ENCODE results near the gene ASB6.
"Not testable (repeated sequence)": the region's sequence is repeated elsewhere in the genome, so short reads cannot be mapped to it uniquely, and the experiment has no call there.

ASB6 gene

GRCh38 chr9:129667378-129667777 lies 25.4 kb upstream of the ASB6 start:
- DNase-seq (ENCODE audit: low read depth) = no peak

DNA sequence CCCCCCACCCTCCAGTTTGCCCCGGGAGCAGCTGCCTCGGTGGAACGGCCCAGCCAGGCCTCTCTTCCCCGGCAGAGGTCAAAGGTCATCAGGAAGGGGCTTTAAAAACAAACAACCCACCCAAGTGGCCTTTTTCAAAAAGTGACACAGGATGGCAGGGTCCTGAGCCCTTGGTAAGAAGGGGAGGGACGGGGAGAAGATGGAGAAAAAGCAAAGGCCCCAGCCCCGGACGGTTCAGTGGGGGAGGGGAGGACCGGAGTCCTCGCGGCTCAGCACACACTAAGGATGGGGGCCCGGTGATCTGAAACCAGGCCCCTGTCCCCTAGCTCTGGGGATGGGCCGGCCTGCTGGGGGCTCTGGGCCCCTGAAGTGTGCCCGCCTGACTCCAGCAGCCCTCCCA lies 24.6 kb upstream of the ASB6 start:
- no peak for DNase-seq (ENCODE audit: low read depth)

DNA sequence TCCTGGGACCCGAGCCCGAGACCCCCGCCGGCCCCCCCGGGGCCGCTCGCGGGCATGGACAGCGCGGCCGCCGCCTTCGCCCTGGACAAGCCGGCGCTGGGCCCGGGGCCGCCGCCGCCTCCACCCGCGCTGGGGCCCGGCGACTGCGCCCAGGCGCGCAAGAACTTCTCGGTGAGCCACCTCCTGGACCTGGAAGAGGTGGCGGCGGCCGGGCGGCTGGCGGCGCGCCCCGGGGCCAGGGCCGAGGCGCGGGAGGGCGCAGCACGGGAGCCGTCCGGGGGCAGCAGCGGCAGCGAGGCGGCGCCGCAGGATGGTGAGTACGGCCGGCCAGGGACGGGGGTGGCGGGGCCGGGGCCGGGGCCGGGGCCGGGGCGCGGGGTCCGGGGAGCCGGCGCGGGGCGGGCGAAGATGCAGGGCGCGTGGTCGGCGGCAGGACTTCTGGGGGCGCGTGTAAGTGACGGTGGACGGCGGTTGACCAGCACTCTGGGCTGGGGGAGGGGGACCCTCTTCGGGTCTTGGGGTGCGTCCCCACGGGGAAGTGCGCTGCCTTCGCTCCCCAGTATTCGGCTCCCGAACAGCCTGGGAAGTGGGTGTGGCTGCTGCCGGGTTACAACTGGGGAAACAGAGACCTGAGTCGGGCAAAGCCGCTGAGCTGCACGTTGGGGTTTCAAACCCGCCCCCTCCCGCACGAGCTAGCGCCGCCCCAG lies 24.0 kb upstream of the ASB6 start:
- DNase-seq (ENCODE audit: low read depth) = no peak

DNA sequence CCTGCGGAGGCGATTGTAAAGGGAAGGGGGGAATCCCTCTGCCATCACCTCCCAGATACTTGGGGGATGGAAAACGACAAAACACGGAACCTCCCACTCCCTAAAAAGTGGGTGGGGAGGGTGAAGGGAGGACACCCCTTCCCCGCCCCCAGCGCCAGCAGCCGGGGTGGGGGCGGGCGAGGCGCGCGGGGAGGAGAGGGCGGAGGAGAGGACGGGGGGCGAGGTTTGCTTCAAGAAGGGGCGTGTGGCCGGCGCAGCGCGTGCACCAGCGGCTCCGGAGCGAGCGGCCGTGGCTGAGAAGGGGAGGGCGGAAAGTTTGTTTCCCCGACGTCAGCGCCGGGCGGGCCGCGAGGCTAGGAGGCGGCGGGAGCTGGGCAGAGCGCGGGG lies 23.4 kb upstream of the ASB6 start, which contains the start of gene PRRX2:
Gene PRRX2 (plus strand): TSS at position 259 of the 387 bp plus-strand sequence. CDS start 221 bp downstream, outside the sequence.
- no peak for DNase-seq (ENCODE audit: low read depth)

DNA sequence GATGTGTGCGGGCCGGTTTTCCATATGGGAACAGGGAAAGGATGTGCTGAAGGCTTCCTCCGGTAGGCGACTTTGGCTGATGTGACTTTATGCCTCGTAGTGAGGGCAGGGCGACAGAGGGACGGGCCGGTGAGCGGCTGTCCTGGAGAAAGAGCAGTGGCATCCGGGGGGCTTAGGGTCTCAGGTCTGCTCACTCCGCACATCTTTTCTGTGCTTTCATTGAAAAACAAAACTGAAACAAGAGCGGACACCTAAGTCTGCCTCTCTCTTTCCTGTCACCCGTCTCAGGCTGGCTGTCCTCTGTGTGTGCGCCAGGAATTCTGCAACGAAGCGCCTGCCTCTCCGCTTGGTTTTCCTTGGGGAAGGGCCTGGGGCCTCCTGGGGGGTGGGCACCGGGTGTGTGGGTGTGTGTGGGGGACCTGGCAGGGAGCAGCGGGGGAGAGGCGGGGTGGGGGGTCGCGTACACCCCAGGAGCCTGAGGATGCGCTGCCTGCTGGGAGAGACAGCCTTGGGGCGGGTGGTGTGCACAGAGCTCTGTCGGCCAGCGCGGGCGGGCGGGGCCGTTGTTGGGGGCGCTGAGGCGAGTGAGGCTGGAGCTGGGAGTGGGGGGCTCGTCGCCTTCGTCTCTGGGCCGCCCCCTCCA lies 22.9 kb upstream of the ASB6 start:
- no peak for DNase-seq (ENCODE audit: low read depth)

DNA sequence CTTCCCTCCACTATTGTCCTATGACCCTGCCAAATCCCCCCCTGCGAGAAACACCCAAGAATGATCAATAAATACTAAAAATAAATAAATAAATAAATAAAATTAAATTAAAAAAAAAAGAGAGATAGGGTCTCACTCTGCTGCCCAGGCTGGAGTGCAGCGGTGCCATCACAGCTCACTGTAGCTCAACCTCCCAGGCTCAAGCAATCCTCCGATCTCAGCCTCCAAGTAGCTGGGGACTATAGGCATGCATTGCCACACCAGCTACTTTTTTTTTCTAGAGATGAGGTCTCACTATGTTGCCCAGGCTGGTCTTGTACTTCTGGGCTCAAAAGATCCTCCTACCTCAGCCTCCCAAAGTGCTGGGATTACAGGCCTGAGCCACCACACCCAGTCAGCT lies 20.3 kb upstream of the ASB6 start:
- not testable (repeated sequence) for DNase-seq (ENCODE audit: low read depth)

- DNase-seq (ENCODE audit: low read depth) = no peak
Observed at GRCh38 chr9:129661029-129661428, 19.1 kb upstream of the ASB6 start.

- no peak for DNase-seq (ENCODE audit: low read depth)
Observed at GRCh38 chr9:129656795-129657390, 14.9 kb upstream of the ASB6 start.

GRCh38 chr9:129655696-129656095 lies 13.7 kb upstream of the ASB6 start:
- no peak for DNase-seq (ENCODE audit: low read depth)

- DNase-seq (ENCODE audit: low read depth) = no peak
Observed at GRCh38 chr9:129655154-129655553, 13.2 kb upstream of the ASB6 start.

DNA sequence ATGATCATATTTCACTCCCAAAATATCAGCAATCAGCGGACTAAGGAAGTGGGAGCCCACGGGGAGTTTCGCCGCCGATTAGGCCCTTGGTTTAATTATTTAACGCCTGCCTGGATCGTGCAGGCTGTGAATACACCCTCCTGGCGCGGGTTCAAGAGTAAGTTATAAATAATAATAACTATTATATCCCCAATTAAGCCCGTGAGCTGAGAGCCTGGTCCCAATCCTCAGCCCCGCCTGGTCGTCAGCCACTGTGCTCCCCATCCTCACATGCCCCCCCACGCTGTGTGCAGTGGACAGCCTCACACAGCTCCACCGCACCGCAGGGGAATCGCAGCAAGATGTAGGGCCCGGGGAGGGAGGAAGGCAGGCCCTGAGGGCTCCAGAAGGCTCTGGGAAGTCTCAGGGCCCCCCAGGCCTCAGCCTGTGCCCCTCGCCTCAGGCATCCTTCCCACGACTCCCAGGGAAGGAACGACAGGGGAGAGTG lies 12.6 kb upstream of the ASB6 start:
- DNase-seq (ENCODE audit: low read depth) = no peak

GRCh38 chr9:129653823-129654553 lies 12.0 kb upstream of the ASB6 start:
- no peak for DNase-seq (ENCODE audit: low read depth)

DNA sequence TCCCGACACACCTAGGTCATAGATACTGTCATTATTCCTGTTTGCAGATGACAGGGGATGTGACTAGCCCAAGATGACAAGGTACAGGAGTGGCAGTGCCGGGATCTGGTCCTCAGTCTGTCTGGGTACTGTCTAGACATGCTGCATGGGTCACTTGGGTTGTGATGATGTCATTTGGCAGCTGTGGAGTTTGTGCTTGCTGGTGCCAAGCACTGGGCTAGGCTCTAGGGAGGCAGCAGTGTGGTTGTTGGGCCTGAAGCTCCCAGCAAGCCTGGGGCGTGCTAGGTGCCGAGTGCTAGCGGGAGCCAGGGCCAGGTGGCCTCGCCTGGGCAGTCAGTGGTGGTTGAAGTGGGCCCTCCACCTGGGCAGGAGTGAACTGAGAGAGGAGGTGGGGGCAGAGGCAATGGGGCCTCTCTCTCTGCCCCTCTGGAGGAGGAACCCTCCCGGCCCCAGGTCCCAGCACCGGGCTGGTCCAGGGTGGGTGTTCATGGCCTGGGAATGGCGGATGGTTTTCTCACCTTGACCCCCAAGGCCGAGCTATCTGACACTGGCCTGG lies 8.8 kb upstream of the ASB6 start:
- no peak for DNase-seq (ENCODE audit: low read depth)

DNA sequence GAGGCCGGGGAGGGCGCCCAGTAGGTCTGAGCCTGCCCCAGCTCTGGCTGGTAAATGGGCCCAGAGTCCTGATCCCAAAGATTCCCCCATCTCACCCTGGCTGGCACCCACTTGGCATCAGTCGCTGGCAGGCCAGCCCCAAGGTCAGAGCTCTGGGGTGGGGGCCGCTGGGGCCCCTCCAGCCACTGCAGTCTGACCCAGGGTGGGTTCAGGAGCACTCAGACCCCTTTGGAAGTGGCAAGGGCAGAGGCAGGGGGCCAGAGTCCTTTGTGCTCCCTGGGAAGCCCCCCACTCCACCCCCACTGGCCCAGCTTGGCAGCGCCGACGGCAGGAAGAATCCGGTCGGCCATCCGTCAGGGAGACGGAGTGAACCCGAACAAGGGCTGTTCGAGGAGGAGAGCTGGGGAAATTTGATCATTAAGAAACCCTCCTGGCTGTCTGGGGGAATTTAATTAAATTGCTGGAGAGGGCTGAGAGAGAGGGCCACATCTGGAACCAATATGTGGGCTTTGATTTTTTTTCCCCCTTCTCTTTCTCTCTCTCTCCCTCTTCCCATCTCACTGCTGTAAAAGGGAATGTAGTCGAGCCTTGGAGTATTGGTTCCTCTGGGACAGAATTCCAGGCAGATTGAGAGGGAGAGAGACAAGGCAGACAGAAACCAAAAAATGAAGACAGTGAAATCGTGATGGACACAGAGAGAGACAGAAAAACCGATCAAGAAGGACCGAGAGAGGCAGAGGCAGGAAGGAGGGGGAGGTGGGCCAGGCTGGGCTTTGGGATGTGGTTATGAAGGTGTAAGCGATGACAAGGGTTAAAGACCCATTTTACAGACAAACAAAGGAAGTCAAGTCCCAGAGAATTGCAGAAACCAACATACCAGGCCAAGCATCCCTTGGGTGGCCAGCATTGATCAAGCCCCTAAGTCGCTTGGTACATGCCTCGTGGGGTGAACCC lies 8.1 kb upstream of the ASB6 start:
- DNase-seq (ENCODE audit: low read depth) = no peak

DNA sequence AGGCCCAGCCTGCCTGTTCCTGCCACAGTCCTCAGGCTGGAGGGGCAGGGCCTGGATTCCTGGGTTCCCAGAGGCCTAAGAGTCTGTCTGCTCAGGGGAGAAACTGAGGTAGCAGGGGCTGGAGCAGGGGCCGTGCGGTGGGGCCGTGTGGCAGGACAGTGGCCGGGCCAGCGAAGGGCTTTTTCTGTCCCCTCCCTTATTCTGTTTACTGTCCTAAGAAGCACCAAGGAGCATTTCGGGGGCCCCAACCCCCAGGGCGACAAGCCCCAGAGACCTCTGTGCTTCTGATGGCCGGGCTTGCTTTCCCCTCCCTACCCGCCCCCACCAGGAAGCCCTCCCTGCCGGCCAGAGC lies 6.8 kb upstream of the ASB6 start:
- DNase-seq (ENCODE audit: low read depth) = no peak

DNA sequence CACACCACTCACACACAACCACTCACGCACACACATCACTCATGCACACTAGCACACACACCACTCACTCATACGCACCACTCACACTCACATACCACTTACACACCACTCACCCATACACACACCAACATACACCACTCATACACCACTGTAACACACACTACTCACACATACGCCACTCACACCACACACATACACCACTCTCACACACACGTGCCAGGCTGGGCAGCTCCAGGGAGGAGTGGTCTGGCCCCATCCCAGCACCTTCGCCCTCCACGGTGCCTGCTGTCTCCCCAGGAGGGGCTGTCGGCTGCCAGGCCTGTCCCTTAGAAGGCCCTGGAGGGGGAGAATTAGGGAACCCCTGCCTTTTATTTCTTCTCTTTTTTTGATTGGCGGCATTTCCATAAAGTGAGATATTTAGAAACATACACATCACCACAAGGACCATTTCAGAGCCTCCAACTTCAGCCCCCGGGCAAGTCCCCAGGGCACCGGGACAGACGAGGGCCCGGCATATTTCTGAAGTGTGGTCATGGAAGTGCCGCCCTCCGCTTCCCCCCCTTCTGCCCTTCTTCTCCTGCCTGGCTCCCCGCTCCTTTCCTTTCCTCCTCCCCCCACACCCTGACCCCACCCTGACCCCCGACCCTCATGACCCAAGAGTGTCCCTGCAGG lies 6.3 kb upstream of the ASB6 start:
- no peak for DNase-seq (ENCODE audit: low read depth)

- DNase-seq (ENCODE audit: low read depth) = no peak
Observed at GRCh38 chr9:129647635-129648034, 5.7 kb upstream of the ASB6 start.

DNA sequence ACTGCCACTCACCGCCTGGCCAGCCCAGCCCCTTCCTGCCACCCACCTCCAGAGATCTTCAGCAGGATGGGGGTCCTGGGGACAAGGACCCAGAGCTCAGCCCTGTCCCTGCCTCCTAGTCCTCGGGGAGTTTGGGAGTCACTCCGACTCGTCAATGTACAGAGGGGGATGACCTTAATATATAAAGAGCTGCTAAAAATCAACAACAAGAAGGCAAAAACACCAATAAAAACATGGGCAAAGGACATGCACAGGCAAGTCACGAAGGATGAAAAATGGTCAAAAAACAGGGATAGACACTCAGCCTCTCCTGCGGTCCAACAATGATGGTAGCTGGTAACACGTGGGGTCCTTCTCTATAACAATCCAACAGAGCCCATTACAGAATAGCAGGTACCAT lies 4.7 kb upstream of the ASB6 start:
- DNase-seq (ENCODE audit: low read depth) = no peak

GRCh38 chr9:129646252-129646651 lies 4.3 kb upstream of the ASB6 start:
- DNase-seq (ENCODE audit: low read depth) = no peak

DNA sequence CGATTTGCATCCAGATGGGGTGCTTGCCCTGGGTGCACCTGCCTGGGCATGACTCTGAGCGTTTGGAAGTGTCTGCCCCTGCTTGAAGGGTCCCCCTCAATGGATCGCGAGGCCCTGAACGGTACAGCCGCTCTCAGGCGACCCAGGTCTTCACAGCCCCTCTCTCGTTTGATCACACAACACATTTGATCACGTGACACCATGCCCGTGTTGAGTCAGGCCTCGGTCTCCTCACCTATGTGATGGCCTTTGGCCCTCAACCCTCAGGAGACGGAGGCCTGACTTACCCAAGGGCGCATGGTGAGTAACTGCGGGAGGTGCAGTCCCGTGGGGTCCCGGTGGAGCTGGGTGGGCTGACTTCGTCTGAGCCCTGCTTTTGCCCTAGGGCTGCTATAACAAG lies 3.0 kb upstream of the ASB6 start:
- no peak for DNase-seq (ENCODE audit: low read depth)

DNA sequence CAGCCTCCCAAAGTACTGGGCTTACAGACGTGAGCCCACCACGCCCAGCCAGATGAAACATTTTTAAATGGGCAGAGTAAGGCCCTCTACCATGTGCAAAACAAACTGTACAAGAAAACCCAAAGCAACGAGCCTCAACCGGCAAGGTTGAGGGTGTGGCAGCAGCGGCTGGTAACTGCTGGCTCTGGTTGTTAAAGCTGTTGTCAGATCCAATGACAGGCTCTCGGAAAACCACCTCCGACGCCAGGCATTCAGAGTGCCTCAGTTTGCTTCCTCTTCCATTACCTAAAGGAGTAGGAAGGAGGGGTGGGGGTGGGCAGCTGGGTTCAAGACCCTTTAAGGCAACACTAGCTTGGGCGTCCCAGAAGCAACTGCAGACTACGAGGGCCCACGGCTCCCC lies 2.4 kb upstream of the ASB6 start:
- DNase-seq (ENCODE audit: low read depth) = no peak

Measured in GM04503 (cell line).